ENCODE data around the gene CLVS2.

The CLVS2 gene

DNA sequence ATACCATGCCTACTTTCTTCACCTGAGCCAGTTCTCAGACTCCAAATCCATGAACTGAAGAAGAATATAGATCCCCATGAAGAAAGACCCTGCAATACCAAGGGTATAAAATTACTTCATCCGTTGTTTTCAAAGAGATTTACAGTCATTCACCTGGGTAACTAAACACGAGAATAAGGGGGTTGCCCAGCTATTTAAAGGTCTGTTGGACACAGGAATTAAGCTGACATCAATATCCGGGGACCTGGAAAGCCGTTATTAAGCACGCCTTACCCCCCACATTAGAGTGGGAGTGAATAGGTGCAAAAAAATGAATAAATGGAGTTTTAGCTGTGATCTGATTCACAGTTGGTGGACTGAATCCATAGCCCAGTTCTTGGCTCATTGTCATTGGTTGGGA lies 28.9 kb downstream of the CLVS2 start:
- H3K9ac ChIP-seq = no peak overlapping the region
- no peaks in the 10 kb centered on the region for H3K79me2 ChIP-seq (ENCODE audit: insufficient read depth, low read depth)
- H2AFZ ChIP-seq (ENCODE audit: low read depth) = no peak overlapping the region
- no peaks in the 10 kb centered on the region for H3K36me3 ChIP-seq (ENCODE audit: insufficient read depth)
- no peak overlapping the region for H3K27ac ChIP-seq
- TF ChIP-seq, protein P1, sequence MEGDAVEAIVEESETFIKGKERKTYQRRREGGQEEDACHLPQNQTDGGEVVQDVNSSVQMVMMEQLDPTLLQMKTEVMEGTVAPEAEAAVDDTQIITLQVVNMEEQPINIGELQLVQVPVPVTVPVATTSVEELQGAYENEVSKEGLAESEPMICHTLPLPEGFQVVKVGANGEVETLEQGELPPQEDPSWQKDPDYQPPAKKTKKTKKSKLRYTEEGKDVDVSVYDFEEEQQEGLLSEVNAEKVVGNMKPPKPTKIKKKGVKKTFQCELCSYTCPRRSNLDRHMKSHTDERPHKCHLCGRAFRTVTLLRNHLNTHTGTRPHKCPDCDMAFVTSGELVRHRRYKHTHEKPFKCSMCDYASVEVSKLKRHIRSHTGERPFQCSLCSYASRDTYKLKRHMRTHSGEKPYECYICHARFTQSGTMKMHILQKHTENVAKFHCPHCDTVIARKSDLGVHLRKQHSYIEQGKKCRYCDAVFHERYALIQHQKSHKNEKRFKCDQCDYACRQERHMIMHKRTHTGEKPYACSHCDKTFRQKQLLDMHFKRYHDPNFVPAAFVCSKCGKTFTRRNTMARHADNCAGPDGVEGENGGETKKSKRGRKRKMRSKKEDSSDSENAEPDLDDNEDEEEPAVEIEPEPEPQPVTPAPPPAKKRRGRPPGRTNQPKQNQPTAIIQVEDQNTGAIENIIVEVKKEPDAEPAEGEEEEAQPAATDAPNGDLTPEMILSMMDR (conservative IDR thresholded peaks at IDR 0.05; ENCODE audit: low read depth, low read length) = no peak
- no peaks in the 10 kb centered on the region for H3K27me3 ChIP-seq (ENCODE audit: insufficient read depth, low read depth)
- H3K4me3 ChIP-seq (IDR thresholded peaks at IDR 0.05; ENCODE audit: insufficient read depth, low read depth, low read length) = no peak overlapping the region
- no peaks in the 10 kb centered on the region for H4K20me1 ChIP-seq (ENCODE audit: insufficient read depth)
- no peak overlapping the region for H3K4me2 ChIP-seq
- H3K4me1 ChIP-seq (ENCODE audit: low read depth, poor library complexity, severe bottlenecking) = no peaks in the 10 kb centered on the region

DNA sequence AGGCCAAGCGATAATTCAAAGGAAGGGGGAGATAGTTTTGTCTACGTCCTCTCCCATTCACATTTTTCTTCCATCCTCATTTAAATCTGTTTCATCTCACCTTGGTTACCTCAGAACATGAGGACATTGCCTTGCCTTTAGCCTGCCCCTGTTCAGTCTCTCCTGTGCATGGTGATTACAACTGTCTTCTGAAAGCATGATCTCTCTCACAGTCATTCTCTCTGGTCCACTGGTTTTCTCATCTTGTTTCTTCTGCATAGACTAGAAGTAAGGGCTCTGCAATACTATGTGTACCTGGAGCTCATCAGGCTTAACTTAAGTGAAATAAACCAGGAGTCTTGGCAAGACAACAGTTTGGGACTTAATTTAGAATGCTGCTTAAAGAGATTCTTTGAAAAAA lies 31.4 kb downstream of the CLVS2 start:
- Histone ChIP-seq H3K4me3 (IDR thresholded peaks at IDR 0.05; ENCODE audit: insufficient read depth, low read depth, low read length) (no peak overlapping the region), H3K4me1 (ENCODE audit: low read depth, poor library complexity, severe bottlenecking) (no peaks in the 10 kb centered on the region), H3K27ac (no peak overlapping the region), H3K79me2 (ENCODE audit: insufficient read depth, low read depth) (no peaks in the 10 kb centered on the region), H3K4me2 (no peak overlapping the region), H4K20me1 (ENCODE audit: insufficient read depth) (no peaks in the 10 kb centered on the region), H3K36me3 (ENCODE audit: insufficient read depth) (no peaks in the 10 kb centered on the region), H2AFZ (ENCODE audit: low read depth) (no peak overlapping the region), H3K27me3 (ENCODE audit: insufficient read depth, low read depth) (no peaks in the 10 kb centered on the region), H3K9ac (no peak overlapping the region)
- TF ChIP-seq, protein P1 (conservative IDR thresholded peaks at IDR 0.05; ENCODE audit: low read depth, low read length) = no peak

DNA sequence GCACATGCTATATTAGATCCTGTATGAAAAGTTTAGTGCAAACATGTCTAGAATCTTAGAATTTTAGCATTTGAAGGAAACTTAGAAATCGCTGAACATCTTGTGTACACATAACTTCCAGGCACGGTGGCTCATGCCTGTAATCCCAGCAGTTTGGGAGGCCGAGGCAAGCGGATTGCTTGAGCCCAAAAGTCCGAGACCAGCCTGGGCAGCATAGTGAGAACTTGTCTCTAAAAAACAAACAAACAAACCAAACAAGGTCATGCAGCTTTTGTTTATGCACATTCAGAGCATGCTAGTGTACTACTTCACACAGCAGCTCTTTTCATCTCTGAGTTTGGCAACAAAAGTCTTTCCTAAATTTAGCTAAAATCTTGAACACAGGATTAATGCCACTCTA lies 32.2 kb downstream of the CLVS2 start:
- no peaks in the 10 kb centered on the region for H3K79me2 ChIP-seq (ENCODE audit: insufficient read depth, low read depth)
- no peak overlapping the region for H3K4me2 ChIP-seq
- TF ChIP-seq, protein P1 (conservative IDR thresholded peaks at IDR 0.05; ENCODE audit: low read depth, low read length) = no peak
- no peaks in the 10 kb centered on the region for H3K27me3 ChIP-seq (ENCODE audit: insufficient read depth, low read depth)
- no peaks in the 10 kb centered on the region for H4K20me1 ChIP-seq (ENCODE audit: insufficient read depth)
- no peak overlapping the region for H3K4me3 ChIP-seq (IDR thresholded peaks at IDR 0.05; ENCODE audit: insufficient read depth, low read depth, low read length)
- no peak overlapping the region for H3K9ac ChIP-seq
- H3K36me3 ChIP-seq (ENCODE audit: insufficient read depth) = no peaks in the 10 kb centered on the region
- no peak overlapping the region for H2AFZ ChIP-seq (ENCODE audit: low read depth)
- H3K4me1 ChIP-seq (ENCODE audit: low read depth, poor library complexity, severe bottlenecking) = no peaks in the 10 kb centered on the region
- no peak overlapping the region for H3K27ac ChIP-seq

DNA sequence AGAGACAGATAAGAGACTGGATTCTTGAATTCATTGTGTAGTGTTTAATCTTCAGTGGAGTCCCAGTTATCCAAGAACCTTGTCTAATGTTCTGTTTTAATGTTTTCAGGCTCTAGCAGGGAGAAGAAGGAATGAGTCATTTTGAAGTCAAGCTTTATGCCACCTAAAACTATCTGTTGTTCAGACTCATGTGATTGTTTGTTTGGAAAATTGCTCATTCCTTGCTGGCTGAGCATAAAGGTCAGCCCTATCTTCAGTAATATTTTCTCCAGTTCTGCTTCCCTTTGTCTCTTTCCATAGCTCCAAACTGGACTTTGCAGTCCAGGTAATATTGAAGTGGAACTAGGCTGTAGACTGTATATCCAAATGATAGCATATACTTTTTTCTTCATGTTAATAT lies 34.2 kb downstream of the CLVS2 start:
- H3K4me2 ChIP-seq = no peak overlapping the region
- TF ChIP-seq, protein P1 (conservative IDR thresholded peaks at IDR 0.05; ENCODE audit: low read depth, low read length) = no peak
- no peaks in the 10 kb centered on the region for H3K27me3 ChIP-seq (ENCODE audit: insufficient read depth, low read depth)
- H3K4me1 ChIP-seq (ENCODE audit: low read depth, poor library complexity, severe bottlenecking) = no peaks in the 10 kb centered on the region
- H3K36me3 ChIP-seq (ENCODE audit: insufficient read depth) = no peaks in the 10 kb centered on the region
- no peaks in the 10 kb centered on the region for H3K79me2 ChIP-seq (ENCODE audit: insufficient read depth, low read depth)
- no peak overlapping the region for H2AFZ ChIP-seq (ENCODE audit: low read depth)
- H4K20me1 ChIP-seq (ENCODE audit: insufficient read depth) = no peaks in the 10 kb centered on the region
- H3K9ac ChIP-seq = no peak overlapping the region
- H3K27ac ChIP-seq = no peak overlapping the region
- H3K4me3 ChIP-seq (IDR thresholded peaks at IDR 0.05; ENCODE audit: insufficient read depth, low read depth, low read length) = no peak overlapping the region

DNA sequence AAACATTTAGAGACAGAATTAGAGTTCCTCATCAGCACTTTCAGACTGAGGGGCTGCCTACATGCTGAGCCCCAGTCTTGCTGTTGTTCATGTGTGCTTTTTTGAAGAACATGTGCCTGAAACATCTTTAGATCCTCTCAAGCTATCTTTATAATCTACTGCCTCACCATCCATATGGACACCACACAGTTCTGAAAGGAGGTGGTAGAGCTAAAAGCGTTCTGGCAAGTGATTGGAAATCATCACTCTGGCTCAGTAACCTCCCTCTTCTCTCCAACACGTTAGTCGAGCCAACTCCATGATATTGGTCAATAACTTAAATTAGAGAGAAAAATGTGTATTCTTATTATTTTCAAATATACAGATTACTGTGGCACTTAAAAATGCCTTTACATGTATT lies 40.6 kb downstream of the CLVS2 start:
- no peak overlapping the region for H3K4me3 ChIP-seq (IDR thresholded peaks at IDR 0.05; ENCODE audit: insufficient read depth, low read depth, low read length)
- no peaks in the 10 kb centered on the region for H3K79me2 ChIP-seq (ENCODE audit: insufficient read depth, low read depth)
- no peaks in the 10 kb centered on the region for H4K20me1 ChIP-seq (ENCODE audit: insufficient read depth)
- no peak overlapping the region for H2AFZ ChIP-seq (ENCODE audit: low read depth)
- no peak overlapping the region for H3K9ac ChIP-seq
- no peaks in the 10 kb centered on the region for H3K36me3 ChIP-seq (ENCODE audit: insufficient read depth)
- TF ChIP-seq, protein P1 (conservative IDR thresholded peaks at IDR 0.05; ENCODE audit: low read depth, low read length) = no peak
- H3K27me3 ChIP-seq (ENCODE audit: insufficient read depth, low read depth) = no peaks in the 10 kb centered on the region
- no peak overlapping the region for H3K27ac ChIP-seq
- H3K4me1 ChIP-seq (ENCODE audit: low read depth, poor library complexity, severe bottlenecking) = no peaks in the 10 kb centered on the region
- no peak overlapping the region for H3K4me2 ChIP-seq
